Measurements from ENCODE around the gene UBE2M. TPM values are rescaled to one million over a fixed set of nuclear protein-coding genes. Genes with fewer than 3 reads are reported as not detected.
"Not testable (repeated sequence)": the region's sequence is repeated elsewhere in the genome, so short reads cannot be mapped to it uniquely, and the experiment has no call there.

Gene UBE2M
- total RNA-seq, 1 donor from 2014 or later: 175 TPM

DNA sequence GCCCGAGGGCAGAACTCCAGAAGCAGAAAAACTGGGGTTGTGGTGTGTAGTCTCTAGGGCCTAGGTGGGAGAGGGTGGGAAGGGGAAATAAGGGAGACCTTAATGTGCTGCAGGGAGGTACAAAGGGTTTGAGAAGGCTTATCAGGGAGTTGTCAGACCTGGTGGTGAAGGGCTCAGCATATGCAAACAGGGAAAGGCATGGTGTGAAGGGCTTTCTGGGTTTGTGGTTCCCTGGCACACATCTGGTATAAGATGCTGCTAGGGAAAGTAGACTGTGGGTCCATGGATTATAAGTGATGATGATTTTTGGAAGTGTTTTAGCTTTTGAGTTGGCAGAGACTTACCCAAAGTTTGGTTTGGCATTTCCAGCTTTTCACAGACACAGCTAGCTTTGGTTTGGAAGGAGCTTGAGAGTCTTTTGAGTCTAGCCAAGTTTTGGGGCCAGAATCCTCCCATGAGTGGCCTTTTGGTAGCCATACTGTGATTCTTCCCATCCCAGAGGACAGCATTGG lies 12.3 kb downstream of the UBE2M start:
- Mint-ChIP-seq H3K27ac (peak overlapping the region; percentile 74), H3K36me3 (ENCODE audit: low read depth) (peaks cover 56% of the 10 kb centered on the region), H3K4me3 (peak overlapping the region; percentile 94), H3K4me1 (peaks cover 30% of the 10 kb centered on the region), H3K9me3 (no peaks in the 10 kb centered on the region), H3K27me3 (peaks cover 12% of the 10 kb centered on the region)
- DNase-seq: no peak
- intact Hi-C loops (cut with micrococcal nuclease): no loop called here

DNA sequence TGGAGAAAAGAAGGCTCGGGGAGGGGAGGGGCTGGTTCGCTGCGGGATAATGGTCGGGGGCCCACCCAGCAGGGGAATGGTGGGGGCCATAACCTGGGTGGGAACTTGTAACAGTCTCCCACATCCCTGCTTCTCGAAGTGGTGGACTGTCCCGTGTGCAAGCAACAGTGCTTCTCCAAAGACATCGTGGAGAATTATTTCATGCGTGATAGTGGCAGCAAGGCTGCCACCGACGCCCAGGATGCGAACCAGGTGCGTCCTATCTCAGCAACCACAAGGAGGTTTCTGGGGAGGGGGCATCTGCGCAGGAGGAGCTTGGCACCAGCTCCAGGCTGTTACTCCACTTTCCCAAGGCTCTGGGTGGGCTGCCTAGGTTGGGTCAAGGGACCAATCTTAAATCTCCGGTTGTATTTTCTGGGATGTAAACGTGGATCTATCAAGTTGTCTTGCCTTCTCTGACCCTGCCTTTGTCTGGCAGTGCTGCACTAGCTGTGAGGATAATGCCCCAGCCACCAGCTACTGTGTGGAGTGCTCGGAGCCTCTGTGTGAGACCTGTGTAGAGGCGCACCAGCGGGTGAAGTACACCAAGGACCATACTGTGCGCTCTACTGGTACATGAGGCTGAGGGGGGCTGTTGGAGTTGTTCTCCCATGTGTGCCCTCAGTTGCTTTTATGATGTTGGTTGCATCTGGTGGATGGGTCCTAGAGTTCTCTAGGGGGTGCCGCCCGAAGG lies 13.0 kb downstream of the UBE2M start:
- no peaks in the 10 kb centered on the region for H3K9me3 Mint-ChIP-seq
- H3K27me3 Mint-ChIP-seq: peaks cover 13% of the 10 kb centered on the region
- DNase-seq: peak; percentile 67
- H3K4me1 Mint-ChIP-seq: peaks cover 29% of the 10 kb centered on the region
- H3K4me3 Mint-ChIP-seq: peak overlapping the region; percentile 94
- H3K36me3 Mint-ChIP-seq (ENCODE audit: low read depth): peaks cover 51% of the 10 kb centered on the region
- intact Hi-C loops (cut with micrococcal nuclease): no loop called here
- peak overlapping the region; percentile 74 for H3K27ac Mint-ChIP-seq

DNA sequence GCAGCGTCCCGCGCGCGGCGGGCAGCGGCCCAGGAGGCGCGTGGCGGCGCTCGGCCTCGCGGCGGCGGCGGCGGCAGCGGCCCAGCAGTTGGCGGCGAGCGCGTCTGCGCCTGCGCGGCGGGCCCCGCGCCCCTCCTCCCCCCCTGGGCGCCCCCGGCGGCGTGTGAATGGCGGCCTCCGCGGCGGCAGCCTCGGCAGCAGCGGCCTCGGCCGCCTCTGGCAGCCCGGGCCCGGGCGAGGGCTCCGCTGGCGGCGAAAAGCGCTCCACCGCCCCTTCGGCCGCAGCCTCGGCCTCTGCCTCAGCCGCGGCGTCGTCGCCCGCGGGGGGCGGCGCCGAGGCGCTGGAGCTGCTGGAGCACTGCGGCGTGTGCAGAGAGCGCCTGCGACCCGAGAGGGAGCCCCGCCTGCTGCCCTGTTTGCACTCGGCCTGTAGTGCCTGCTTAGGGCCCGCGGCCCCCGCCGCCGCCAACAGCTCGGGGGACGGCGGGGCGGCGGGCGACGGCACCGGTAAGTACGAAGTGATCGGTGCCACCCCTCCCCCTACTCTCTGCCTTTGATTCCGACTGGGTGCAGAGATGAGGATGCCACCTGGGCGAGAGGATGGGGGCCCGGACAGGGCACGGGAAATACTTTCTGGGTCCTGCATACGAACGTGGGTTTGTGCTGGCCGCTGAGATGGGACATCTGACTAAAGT lies 13.7 kb downstream of the UBE2M start:
- H3K36me3 Mint-ChIP-seq (ENCODE audit: low read depth): peaks cover 45% of the 10 kb centered on the region
- no peaks in the 10 kb centered on the region for H3K9me3 Mint-ChIP-seq
- H3K4me3 Mint-ChIP-seq: peak overlapping the region; percentile 94
- peak overlapping the region; percentile 99 for H3K27ac Mint-ChIP-seq
- H3K4me1 Mint-ChIP-seq: peaks cover 27% of the 10 kb centered on the region
- intact Hi-C loops (cut with micrococcal nuclease): loop anchor here (1.0 kb wide), 5 partner anchors 11 to 45 kb away; partner anchors contain the start of genes CHMP2A, MZF1 and ZBTB45
- DNase-seq: no peak
- peaks cover 17% of the 10 kb centered on the region for H3K27me3 Mint-ChIP-seq

DNA sequence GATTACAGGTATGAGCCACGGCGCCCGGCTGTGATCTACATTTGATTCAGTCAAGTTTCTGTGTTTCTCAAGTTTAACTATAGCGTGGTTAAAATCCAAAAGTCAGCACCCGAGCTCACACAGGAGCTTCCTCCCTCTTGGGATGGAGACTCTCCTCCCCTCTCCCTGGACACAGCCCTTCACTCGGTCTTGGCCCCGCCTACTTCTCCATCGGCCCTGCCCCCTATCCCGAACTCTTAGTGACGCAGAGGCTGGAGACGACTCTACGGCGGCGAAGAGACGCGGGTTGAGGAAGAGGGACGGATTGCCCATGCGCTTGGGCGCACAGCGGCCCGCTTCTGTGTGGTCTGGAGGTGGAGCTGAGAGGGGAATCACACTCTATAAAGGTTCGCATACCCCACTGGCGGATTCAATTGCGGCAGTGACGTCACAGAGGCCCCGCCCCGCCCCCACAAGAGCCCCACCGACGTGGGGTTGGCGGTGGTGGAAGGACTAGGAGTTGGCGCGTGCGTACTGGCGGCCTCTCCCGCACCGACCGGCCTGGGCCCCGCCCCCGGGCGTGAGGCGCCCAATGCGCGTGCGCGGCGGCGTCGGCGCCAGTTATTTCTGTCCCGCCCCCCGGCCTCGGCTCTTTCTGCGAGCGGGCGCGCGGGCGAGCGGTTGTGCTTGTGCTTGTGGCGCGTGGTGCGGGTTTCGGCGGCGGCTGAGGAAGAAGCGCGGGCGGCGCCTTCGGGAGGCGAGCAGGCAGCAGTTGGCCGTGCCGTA lies 14.4 kb downstream of the UBE2M start, which contains the start of gene TRIM28:
Gene TRIM28 (plus strand): TSS at position 239 of the 765 bp plus-strand sequence. CDS start 694 bp downstream, outside the sequence.
- Mint-ChIP-seq H3K27ac (peak within 1 kb of the TSS; percentile 99), H3K27me3 (peaks cover 23% of the 10 kb centered on the region), H3K9me3 (no peaks in the 10 kb centered on the region), H3K36me3 (ENCODE audit: low read depth) (peaks cover 40% of the 10 kb centered on the region), H3K4me1 (peaks cover 29% of the 10 kb centered on the region), H3K4me3 (peak within 1 kb of the TSS; percentile 94)
- intact Hi-C loops (cut with micrococcal nuclease): loop anchor here (1.0 kb wide), 5 partner anchors 11 to 45 kb away; partner anchors contain the start of genes CHMP2A, MZF1 and ZBTB45
- DNase-seq: peak; percentile 100

DNA sequence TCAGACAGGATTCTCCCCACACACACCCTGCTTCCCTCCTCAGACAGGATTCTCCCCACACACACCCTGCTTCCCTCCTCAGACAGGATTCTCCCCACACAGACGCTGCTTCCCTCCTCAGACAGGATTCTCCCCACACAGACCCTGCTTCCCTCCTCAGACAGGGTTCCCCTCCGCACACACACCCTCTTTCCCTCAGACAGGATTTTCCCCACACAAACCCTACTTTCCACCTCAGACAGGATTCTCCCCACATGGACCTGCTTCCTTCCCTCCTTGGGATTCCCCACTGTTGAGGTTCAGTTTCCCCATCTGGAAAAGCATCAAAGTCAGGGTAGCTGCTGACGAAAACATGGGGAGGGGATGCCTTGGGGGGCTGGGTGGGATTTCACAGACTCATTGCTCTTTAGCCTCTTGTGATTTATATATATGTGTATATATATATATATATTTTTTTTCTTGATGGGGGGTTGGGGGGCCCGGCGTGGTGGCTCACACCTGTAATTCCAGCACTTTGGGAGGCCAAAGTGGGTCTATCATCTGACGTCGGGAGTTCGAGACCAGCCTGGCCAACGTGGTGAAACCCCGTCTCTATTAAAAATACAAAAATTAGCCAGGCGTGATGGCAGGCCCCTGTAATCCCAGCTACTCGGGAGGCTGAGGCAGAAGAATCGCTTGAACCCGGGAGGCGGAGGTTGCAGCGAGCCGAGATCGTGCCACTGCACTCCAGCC lies 15.6 kb downstream of the UBE2M start:
- peak overlapping the region; percentile 39 for H3K27ac Mint-ChIP-seq
- DNase-seq; H3K9me3 Mint-ChIP-seq; intact Hi-C loops (cut with micrococcal nuclease): not testable (repeated sequence)
- H3K27me3 Mint-ChIP-seq: peaks cover 25% of the 10 kb centered on the region
- H3K4me1 Mint-ChIP-seq: peaks cover 30% of the 10 kb centered on the region
- peak overlapping the region; percentile 12 for H3K4me3 Mint-ChIP-seq
- H3K36me3 Mint-ChIP-seq (ENCODE audit: low read depth): peaks cover 30% of the 10 kb centered on the region

DNA sequence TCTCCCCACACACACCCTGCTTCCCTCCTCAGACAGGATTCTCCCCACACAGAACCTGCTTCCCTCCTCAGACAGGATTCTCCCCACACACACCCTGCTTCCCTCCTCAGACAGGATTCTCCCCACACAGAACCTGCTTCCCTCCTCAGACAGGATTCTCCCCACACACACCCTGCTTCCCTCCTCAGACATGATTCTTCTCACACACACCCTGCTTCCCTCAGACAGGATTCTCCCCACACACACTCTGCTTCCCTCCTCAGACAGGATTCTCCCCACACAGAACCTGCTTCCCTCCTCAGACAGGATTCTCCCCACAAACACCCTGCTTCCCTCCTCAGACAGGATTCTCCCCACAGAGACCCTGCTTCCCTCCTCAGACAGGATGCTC lies 19.2 kb downstream of the UBE2M start:
- H3K9me3 Mint-ChIP-seq; DNase-seq; intact Hi-C loops (cut with micrococcal nuclease); H3K36me3 Mint-ChIP-seq (ENCODE audit: low read depth): not testable (repeated sequence)
- Mint-ChIP-seq H3K4me3 (peak overlapping the region; percentile 30), H3K27ac (peak overlapping the region; percentile 20), H3K27me3 (peaks cover 25% of the 10 kb centered on the region), H3K4me1 (peaks cover 18% of the 10 kb centered on the region)

DNA sequence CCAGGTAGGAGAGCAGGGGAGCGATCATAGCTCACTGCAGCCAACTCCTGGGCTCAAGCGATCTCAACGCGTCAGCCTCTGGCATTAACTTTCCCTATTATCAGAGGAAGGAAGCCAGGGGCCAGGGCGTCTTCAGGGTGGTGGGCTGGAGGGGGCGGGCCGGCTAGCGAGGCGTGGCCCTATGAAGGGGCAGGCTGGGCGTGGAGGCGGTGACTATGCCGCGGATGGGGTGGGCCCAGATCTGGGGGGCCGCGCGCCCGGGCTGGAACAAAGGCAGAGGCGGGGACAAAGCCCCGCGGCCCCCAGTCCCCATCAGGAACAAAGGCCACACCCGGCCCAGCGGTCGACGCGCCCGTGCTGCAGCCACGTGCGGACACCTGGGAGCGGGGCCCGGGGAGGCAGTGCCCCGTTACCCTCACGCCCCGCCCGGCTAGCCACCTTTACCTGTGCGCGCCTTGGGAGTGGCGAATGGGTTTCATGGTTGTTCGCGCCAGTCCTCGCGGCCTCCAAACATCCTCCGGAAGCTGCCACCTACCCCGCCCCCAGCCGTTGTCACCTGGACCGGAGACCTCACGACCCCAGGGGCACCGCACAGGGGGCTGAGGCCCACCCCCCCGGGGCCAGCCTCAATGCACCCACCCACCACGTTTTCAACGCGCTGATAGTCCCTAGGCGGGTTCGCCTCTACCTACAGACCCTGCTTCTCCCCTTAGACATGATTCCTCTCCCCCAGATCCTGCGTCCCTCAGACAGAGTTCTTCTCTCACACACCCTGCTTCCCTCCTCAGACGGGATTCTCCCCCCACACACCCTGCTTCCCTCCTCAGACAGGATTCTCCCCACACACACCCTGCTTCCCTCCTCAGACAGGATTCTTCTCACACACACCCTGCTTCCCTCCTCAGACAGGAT lies 19.9 kb downstream of the UBE2M start:
- peak; percentile 81 for DNase-seq
- Mint-ChIP-seq H3K4me1 (peaks cover 13% of the 10 kb centered on the region), H3K36me3 (ENCODE audit: low read depth) (no peaks in the 10 kb centered on the region), H3K9me3 (no peaks in the 10 kb centered on the region), H3K27me3 (peaks cover 20% of the 10 kb centered on the region), H3K4me3 (peak overlapping the region; percentile 79), H3K27ac (peak overlapping the region; percentile 41)
- intact Hi-C loops (cut with micrococcal nuclease): no loop called here

DNA sequence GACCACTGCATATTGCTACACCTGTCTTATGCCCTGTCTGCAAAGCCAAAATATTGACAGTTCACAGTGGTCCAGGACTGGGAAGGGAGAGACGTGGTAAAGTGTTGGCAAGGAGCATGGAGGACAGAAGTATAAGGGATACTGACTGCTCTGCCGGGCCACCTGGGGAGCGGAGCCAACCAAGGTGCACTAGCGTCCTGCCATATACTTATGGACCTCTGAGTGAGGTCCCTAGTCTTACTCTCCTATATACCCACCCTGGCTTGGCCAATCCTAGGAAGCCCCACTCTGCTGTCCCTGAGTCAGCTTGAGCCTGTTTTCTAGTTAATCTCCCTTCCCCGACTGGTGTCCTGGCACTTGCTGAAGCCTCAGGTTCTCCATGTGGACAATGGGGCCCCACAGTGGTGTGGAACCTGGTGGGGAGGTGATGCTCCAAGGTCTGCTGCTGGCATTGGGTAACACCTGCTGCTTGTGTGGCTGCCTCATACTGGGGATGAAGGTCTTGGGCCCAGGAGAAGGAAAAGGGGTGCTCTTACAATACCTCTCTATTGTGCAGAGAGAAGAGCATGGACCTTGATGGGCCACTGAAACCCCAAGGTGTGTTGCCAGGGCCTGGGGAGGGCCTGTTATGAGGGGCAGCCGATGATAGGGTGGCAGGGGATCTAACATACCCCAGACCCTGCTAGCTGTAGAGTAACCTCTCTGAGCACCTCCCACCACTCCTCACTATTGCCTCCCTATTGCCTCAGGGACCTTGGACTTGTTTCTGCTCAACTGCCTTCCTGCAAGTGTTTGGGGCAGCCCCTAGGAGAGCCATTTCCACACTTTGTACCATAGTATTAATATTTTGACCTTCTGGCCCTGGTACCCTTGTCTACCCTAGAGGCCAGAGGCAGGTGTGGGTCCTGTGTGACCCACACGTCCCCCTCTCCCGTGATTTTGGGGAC lies 21.3 kb downstream of the UBE2M start:
- H3K9me3 Mint-ChIP-seq: no peaks in the 10 kb centered on the region
- DNase-seq: peak; percentile 57
- no peak overlapping the region for H3K27ac Mint-ChIP-seq
- no peak overlapping the region for H3K4me3 Mint-ChIP-seq
- H3K4me1 Mint-ChIP-seq: peaks cover 9% of the 10 kb centered on the region
- intact Hi-C loops (cut with micrococcal nuclease): no loop called here
- H3K36me3 Mint-ChIP-seq (ENCODE audit: low read depth): no peaks in the 10 kb centered on the region
- H3K27me3 Mint-ChIP-seq: peaks cover 17% of the 10 kb centered on the region

DNA sequence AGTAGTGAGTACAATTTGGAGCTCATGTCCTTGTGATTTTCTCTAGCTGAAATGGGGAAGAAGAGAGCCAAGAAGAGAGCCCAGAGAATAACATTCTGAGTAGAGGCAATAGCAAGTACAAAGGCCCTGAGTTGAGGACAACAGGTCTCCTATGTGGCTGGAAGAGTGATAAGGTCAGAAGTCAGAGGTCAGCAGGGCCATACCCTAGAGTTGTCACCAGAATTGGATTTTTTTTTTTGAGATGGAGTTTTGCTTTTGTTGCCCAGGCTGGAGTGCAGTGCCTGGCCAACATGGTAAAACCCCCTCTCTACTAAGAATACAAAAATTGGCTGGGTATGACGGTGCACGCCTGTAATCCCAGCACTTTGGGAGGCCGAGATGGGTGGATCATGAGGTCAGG lies 22.6 kb downstream of the UBE2M start:
- peaks cover 20% of the 10 kb centered on the region for H3K27me3 Mint-ChIP-seq
- H3K4me3 Mint-ChIP-seq: no peak overlapping the region
- no peak overlapping the region for H3K27ac Mint-ChIP-seq
- DNase-seq: no peak
- H3K4me1 Mint-ChIP-seq: peaks cover 9% of the 10 kb centered on the region
- intact Hi-C loops (cut with micrococcal nuclease): no loop called here
- H3K36me3 Mint-ChIP-seq (ENCODE audit: low read depth): no peaks in the 10 kb centered on the region
- H3K9me3 Mint-ChIP-seq: no peaks in the 10 kb centered on the region

DNA sequence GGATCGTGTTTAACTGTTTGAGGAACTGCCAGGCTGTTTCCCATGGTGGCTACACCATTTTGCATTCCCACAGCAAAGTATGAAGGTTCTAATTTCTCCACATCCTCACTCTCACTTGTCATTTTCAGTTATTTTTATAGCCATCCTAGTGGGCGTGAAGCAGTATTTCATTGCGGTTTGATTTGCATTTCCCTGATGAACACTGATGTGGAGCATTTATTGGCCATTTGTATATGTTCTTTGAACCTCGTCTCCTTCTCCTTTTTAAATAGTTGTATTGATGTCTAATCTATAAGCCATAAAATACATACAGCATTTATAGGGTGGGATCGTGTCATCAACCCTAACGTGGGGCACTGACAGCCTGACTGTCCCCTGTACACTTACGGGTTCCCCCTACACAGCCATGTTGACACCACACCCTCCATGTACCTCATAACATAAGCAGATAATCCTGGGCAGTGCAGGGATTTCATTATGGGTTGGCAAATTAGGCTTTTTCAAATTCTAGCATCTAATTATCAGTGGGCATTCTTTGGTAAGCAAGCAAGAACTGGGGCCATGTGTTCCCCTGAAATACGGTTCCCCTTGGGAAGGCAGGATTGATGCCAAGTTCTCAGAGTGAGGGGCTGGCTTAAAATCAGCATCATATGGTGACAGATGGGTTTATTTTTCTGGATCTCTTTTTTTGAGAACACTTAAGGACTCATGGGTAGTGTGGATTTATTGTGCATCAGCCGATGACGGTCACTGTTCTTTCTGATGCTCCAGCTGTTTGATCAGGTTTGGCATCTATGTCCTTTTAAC lies 27.2 kb downstream of the UBE2M start:
- Mint-ChIP-seq H3K27me3 (peaks cover 8% of the 10 kb centered on the region), H3K36me3 (ENCODE audit: low read depth) (no peaks in the 10 kb centered on the region), H3K4me1 (no peaks in the 10 kb centered on the region), H3K4me3 (no peak overlapping the region), H3K27ac (no peak overlapping the region), H3K9me3 (no peaks in the 10 kb centered on the region)
- DNase-seq: no peak
- intact Hi-C loops (cut with micrococcal nuclease): no loop called here

DNA sequence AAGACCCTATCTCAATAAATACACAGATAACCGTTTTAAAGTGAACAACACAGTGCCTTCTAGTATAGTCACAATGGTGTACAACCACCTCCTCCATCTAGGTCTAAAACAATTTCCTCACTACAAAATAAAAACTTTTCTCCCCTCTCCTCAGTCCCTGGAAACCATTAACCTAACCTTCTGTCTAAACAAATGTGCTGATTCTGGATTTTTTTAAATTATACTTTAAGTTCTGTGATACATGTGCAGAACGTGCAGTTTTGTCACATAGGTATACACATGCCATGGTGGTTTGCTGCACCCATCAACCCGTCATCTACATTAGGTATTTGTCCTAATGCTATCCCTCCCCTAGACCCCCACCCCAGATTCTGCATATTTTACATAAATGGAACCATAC lies 29.0 kb downstream of the UBE2M start:
- no peaks in the 10 kb centered on the region for H3K4me1 Mint-ChIP-seq
- peaks cover 8% of the 10 kb centered on the region for H3K27me3 Mint-ChIP-seq
- no peak overlapping the region for H3K4me3 Mint-ChIP-seq
- DNase-seq: no peak
- intact Hi-C loops (cut with micrococcal nuclease): no loop called here
- H3K9me3 Mint-ChIP-seq: no peaks in the 10 kb centered on the region
- H3K36me3 Mint-ChIP-seq (ENCODE audit: low read depth): no peaks in the 10 kb centered on the region
- H3K27ac Mint-ChIP-seq: no peak overlapping the region
